ENCODE measurements around the gene MYO5C.
A peak's percentile ranks its signal among the peaks of the same experiment; 100 is the strongest.

MYO5C gene

GRCh38 chr15:52317688-52318087 lies 22.1 kb upstream of the MYO5C start:
- H3K36me3 ChIP-seq (replicated peaks): peaks cover 7% of the 10 kb centered on the region

DNA sequence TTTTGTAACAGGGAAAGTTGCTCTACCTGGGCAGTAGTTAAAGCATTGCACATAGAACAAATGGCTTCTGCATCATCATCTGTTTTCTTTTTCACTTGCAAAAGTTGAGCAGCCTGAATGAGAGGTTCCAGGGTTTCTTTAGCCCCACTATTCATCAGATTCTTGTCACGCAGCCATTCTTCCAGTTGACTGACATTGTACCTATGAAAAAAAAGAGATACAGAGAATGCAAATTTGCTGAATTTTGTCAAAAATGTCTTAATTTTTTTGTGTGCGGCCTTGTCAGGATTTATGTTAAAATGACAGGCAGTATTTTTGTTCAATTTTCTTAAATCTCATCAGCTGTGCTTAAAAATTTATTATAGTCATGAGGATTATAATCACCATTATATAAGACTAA lies 21.4 kb upstream of the MYO5C start:
- Histone ChIP-seq H3K36me3 (replicated peaks) (peaks cover 7% of the 10 kb centered on the region), H3K4me3 (ENCODE audit: low read depth, low read length) (no peak overlapping the region), H3K27me3 (replicated peaks) (no peaks in the 10 kb centered on the region), H3K27ac (no peak overlapping the region)
- no peak for TF ChIP-seq CTCF (IDR thresholded peaks at IDR 0.05; ENCODE audit: low read depth, low read length, missing control alignments)
- in situ Hi-C loops (cut with HindIII; ENCODE audit: low pct_ligation_motif_present, low sequenced_read_pairs): no loop called here
- DNase-seq: no peak

More at GRCh38 chr15:52317688-52318087, 22.1 kb upstream of the MYO5C start:
- in situ Hi-C loops (cut with HindIII; ENCODE audit: low pct_ligation_motif_present, low sequenced_read_pairs): no loop called here
- H3K27me3 ChIP-seq (replicated peaks): no peaks in the 10 kb centered on the region
- H3K4me3 ChIP-seq (ENCODE audit: low read depth, low read length): no peak overlapping the region
- no peak for TF ChIP-seq CTCF (IDR thresholded peaks at IDR 0.05; ENCODE audit: low read depth, low read length, missing control alignments)
- H3K27ac ChIP-seq: no peak overlapping the region
- DNase-seq: no peak

- no peak for TF ChIP-seq CTCF (IDR thresholded peaks at IDR 0.05; ENCODE audit: low read depth, low read length, missing control alignments)
- H3K4me3 ChIP-seq (ENCODE audit: low read depth, low read length): no peak overlapping the region
- no peak overlapping the region for H3K27ac ChIP-seq
- in situ Hi-C loops (cut with HindIII; ENCODE audit: low pct_ligation_motif_present, low sequenced_read_pairs): no loop called here
- H3K27me3 ChIP-seq (replicated peaks): no peaks in the 10 kb centered on the region
- DNase-seq: no peak
- H3K36me3 ChIP-seq (replicated peaks): no peaks in the 10 kb centered on the region
Measured at GRCh38 chr15:52309154-52309548, 13.5 kb upstream of the MYO5C start.

- H3K27ac ChIP-seq: no peak overlapping the region
- in situ Hi-C loops (cut with HindIII; ENCODE audit: low pct_ligation_motif_present, low sequenced_read_pairs): no loop called here
Measured at GRCh38 chr15:52308446-52309153, 13.0 kb upstream of the MYO5C start.

GRCh38 chr15:52307847-52308246 lies 12.2 kb upstream of the MYO5C start:
- in situ Hi-C loops (cut with HindIII; ENCODE audit: low pct_ligation_motif_present, low sequenced_read_pairs): no loop called here
- H3K4me3 ChIP-seq (ENCODE audit: low read depth, low read length): no peak overlapping the region
- no peak for DNase-seq
- H3K27ac ChIP-seq: no peak overlapping the region
- no peak for TF ChIP-seq CTCF (IDR thresholded peaks at IDR 0.05; ENCODE audit: low read depth, low read length, missing control alignments)
- no peaks in the 10 kb centered on the region for H3K27me3 ChIP-seq (replicated peaks)
- no peaks in the 10 kb centered on the region for H3K36me3 ChIP-seq (replicated peaks)

More at GRCh38 chr15:52308446-52309153, 13.0 kb upstream of the MYO5C start:
- no peak for DNase-seq
- no peak overlapping the region for H3K4me3 ChIP-seq (ENCODE audit: low read depth, low read length)
- no peaks in the 10 kb centered on the region for H3K36me3 ChIP-seq (replicated peaks)
- H3K27me3 ChIP-seq (replicated peaks): no peaks in the 10 kb centered on the region
- no peak for TF ChIP-seq CTCF (IDR thresholded peaks at IDR 0.05; ENCODE audit: low read depth, low read length, missing control alignments)

- H3K27me3 ChIP-seq (replicated peaks): no peaks in the 10 kb centered on the region
- in situ Hi-C loops (cut with HindIII; ENCODE audit: low pct_ligation_motif_present, low sequenced_read_pairs): no loop called here
- DNase-seq: peak; percentile 54
Measured at GRCh38 chr15:52306270-52306669, 10.7 kb upstream of the MYO5C start.

More at GRCh38 chr15:52306270-52306669, 10.7 kb upstream of the MYO5C start:
- Histone ChIP-seq H3K27ac (no peak overlapping the region), H3K4me3 (ENCODE audit: low read depth, low read length) (no peak overlapping the region), H3K36me3 (replicated peaks) (no peaks in the 10 kb centered on the region)
- no peak for TF ChIP-seq CTCF (IDR thresholded peaks at IDR 0.05; ENCODE audit: low read depth, low read length, missing control alignments)

All from brain microvascular endothelial cell (primary cell).